ENCODE data around the gene SSRP1. TPM values are rescaled to one million over a fixed set of nuclear protein-coding genes. Genes with fewer than 3 reads are reported as not detected.
A peak's percentile ranks its signal among the peaks of the same experiment; 100 is the strongest.

SSRP1 gene
- total and polyA plus RNA-seq, 11 donors = 21.8 to 86.5 (median 41.6) TPM

- DNase-seq (peak in 1 of 5 donors; percentile 40), ATAC-seq (no peak)
- no peak overlapping the region for H3K4me3 ChIP-seq
- H3K4me1 ChIP-seq = peaks cover 0 to 8% (median 3%) of the 10 kb centered on the region in 12 donors
- no peaks in the 10 kb centered on the region for H3K36me3 ChIP-seq
- no peaks in the 10 kb centered on the region for H3K27me3 ChIP-seq
- no peak for TF ChIP-seq POLR2A (IDR thresholded peaks at IDR 0.05)
- intact Hi-C loops (cut with DNase I) = loop anchor here (2.0 to 10.0 kb wide), 16 partner anchors 62 to 1170 kb away; partner anchors contain the start of genes YPEL4 (in 4 of the 10), SLC43A3 (in 2 of the 10) and SLC43A1 (in 1 of the 10)
- no peak overlapping the region for H3K27ac ChIP-seq
- WGBS, 4 donors = 91 to 95% (median 94%) methylated on average over 10 of the region's 10 CpGs
- H3K9me3 ChIP-seq = no peaks in the 10 kb centered on the region
Measured at GRCh38 chr11:57344826-57345225, 9.1 kb upstream of the SSRP1 start.

- no peaks in the 10 kb centered on the region for H3K27me3 ChIP-seq
- TF ChIP-seq CTCF (IDR thresholded peaks at IDR 0.05) (no peak), POLR2A (IDR thresholded peaks at IDR 0.05) (no peak)
- no peak for ATAC-seq
- DNase-seq = no peak
- no peaks in the 10 kb centered on the region for H3K36me3 ChIP-seq
- no peaks in the 10 kb centered on the region for H3K9me3 ChIP-seq
- H3K4me1 ChIP-seq = peaks cover 0 to 3% (median 0%) of the 10 kb centered on the region in 12 donors
- WGBS, 4 donors = 65 to 81% (median 70%) methylated on average over 7 of the region's 7 CpGs
- no peak overlapping the region for H3K27ac ChIP-seq
- intact Hi-C loops (cut with DNase I) = loop anchor here in 9 of 10 donors (2.0 to 10.0 kb wide), 8 partner anchors 111 to 1171 kb away; partner anchors contain the start of genes YPEL4 (in 3 of the 9) and SLC43A1 (in 1 of the 9)
- no peak overlapping the region for H3K4me3 ChIP-seq
Measured at GRCh38 chr11:57343825-57344224, 8.1 kb upstream of the SSRP1 start.

- ATAC-seq = no peak
- intact Hi-C loops (cut with DNase I) = loop anchor here in 9 of 10 donors (5.0 to 10.0 kb wide), 7 partner anchors 112 to 1172 kb away; partner anchors contain the start of genes YPEL4 (in 3 of the 9) and SLC43A1 (in 1 of the 9)
- WGBS, 4 donors = 78 to 86% (median 80%) methylated on average over 11 of the region's 11 CpGs
Measured at GRCh38 chr11:57342702-57343101, 7.0 kb upstream of the SSRP1 start.

DNA sequence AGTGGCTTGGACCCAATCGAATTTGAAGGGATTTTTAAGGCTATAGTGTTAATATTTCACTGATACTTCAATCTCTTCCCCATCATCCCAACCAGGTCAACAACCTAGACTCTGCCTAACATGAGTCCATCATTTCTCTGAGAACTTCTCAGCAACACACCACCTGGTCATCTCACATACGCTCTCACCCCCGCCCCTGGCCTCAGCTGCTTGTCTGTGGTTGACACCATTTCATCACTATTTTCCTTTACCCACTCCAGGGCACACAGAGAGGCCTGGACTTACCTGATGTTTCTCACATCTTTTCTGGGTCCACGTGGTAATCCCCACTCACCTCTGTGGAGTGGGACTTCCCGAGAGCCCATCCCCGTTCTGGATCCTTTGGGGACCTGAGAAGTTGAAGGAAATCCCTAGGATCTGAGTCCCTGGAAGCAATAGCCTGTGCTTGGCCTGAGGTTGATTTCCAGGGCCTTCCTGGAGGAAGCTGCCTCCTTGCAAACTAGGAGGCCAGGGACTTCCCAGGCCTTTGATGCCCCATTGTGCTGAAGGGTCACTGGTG lies 5.6 kb upstream of the SSRP1 start:
- H3K36me3 ChIP-seq = no peaks in the 10 kb centered on the region
- peaks cover 0 to 6% (median 2%) of the 10 kb centered on the region in 12 donors for H3K4me1 ChIP-seq
- intact Hi-C loops (cut with DNase I) = loop anchor here in 9 of 10 donors (5.0 to 10.0 kb wide), 7 partner anchors 113 to 1173 kb away; partner anchors contain the start of genes YPEL4 (in 3 of the 9) and SLC43A1 (in 1 of the 9)
- DNase-seq (peak in 1 of 5 donors; percentile 14), ATAC-seq (no peak)
- H3K9me3 ChIP-seq = no peaks in the 10 kb centered on the region
- TF ChIP-seq CTCF (IDR thresholded peaks at IDR 0.05) = no peak
- no peak for TF ChIP-seq POLR2A (IDR thresholded peaks at IDR 0.05)
- no peak overlapping the region for H3K4me3 ChIP-seq
- WGBS, 4 donors = 73 to 84% (median 78%) methylated on average over 6 of the region's 6 CpGs
- H3K27me3 ChIP-seq = no peaks in the 10 kb centered on the region
- no peak overlapping the region for H3K27ac ChIP-seq

More at GRCh38 chr11:57342702-57343101, 7.0 kb upstream of the SSRP1 start:
- Histone ChIP-seq H3K27ac (no peak overlapping the region), H3K9me3 (no peaks in the 10 kb centered on the region), H3K4me3 (no peak overlapping the region), H3K36me3 (no peaks in the 10 kb centered on the region), H3K4me1 (peaks cover 0 to 3% (median 0%) of the 10 kb centered on the region in 12 donors), H3K27me3 (no peaks in the 10 kb centered on the region)
- TF ChIP-seq CTCF (IDR thresholded peaks at IDR 0.05) (no peak), POLR2A (IDR thresholded peaks at IDR 0.05) (no peak)
- DNase-seq = no peak

Measured in heart left ventricle (tissue), 16 donors.